ENCODE measurements around the gene PTN. TPM values are rescaled to one million over a fixed set of nuclear protein-coding genes. Genes with fewer than 3 reads are reported as not detected.
"Not testable (repeated sequence)": the region's sequence is repeated elsewhere in the genome, so short reads cannot be mapped to it uniquely, and the experiment has no call there.

PTN gene
- total and polyA plus RNA-seq, 5 donors from 2014 or later = 0.15 TPM; not detected in 4

GRCh38 chr7:137282043-137282442 is 61.5 kb downstream of the PTN start:
- Histone ChIP-seq H3K4me1 (ENCODE audit: control insufficient read depth, insufficient read depth, low read length, poor library complexity, severe bottlenecking) (no peaks in the 10 kb centered on the region), H3K36me3 (ENCODE audit: control insufficient read depth, insufficient read depth, low read length) (no peaks in the 10 kb centered on the region), H3K27me3 (ENCODE audit: control insufficient read depth, insufficient read depth, low read length) (no peaks in the 10 kb centered on the region), H3K27ac (ENCODE audit: insufficient read depth, low read length, poor library complexity, severe bottlenecking) (no peak overlapping the region), H3K9me3 (ENCODE audit: control insufficient read depth in 2 of 2, low read length in 2 of 2) (no peaks in the 10 kb centered on the region), H3K4me3 (ENCODE audit: low read depth, low read length) (no peak overlapping the region)
- Mint-ChIP-seq H3K36me3 (no peaks in the 10 kb centered on the region), H3K27ac (no peak overlapping the region), H3K27me3 (no peaks in the 10 kb centered on the region), H3K4me1 (no peaks in the 10 kb centered on the region), H3K4me3 (no peak overlapping the region), H3K9me3 (peaks cover 0 to 4% (median 3%) of the 10 kb centered on the region in 7 donors)
- DNase-seq (no peak), ATAC-seq (ENCODE audit: low read depth in 2 of 2) (no peak)

GRCh38 chr7:137276189-137276588 is 67.3 kb downstream of the PTN start:
- no peaks in the 10 kb centered on the region for H3K27me3 Mint-ChIP-seq
- H3K36me3 Mint-ChIP-seq = no peaks in the 10 kb centered on the region
- Histone ChIP-seq H3K27me3 (ENCODE audit: control insufficient read depth, insufficient read depth, low read length) (no peaks in the 10 kb centered on the region), H3K9me3 (ENCODE audit: control insufficient read depth in 2 of 2, low read length in 2 of 2) (no peaks in the 10 kb centered on the region), H3K27ac (ENCODE audit: insufficient read depth, low read length, poor library complexity, severe bottlenecking) (no peak overlapping the region), H3K4me3 (ENCODE audit: low read depth, low read length) (no peak overlapping the region), H3K4me1 (ENCODE audit: control insufficient read depth, insufficient read depth, low read length, poor library complexity, severe bottlenecking) (no peaks in the 10 kb centered on the region), H3K36me3 (ENCODE audit: control insufficient read depth, insufficient read depth, low read length) (no peaks in the 10 kb centered on the region)
- DNase-seq (no peak), ATAC-seq (ENCODE audit: low read depth in 2 of 2) (no peak)
- H3K27ac Mint-ChIP-seq = no peak overlapping the region
- H3K4me1 Mint-ChIP-seq = no peaks in the 10 kb centered on the region
- H3K4me3 Mint-ChIP-seq = peak overlapping the region in 1 of 4 donors; percentile 61
- H3K9me3 Mint-ChIP-seq = peaks cover 0 to 5% (median under 1%) of the 10 kb centered on the region in 7 donors

- Mint-ChIP-seq H3K27me3 (no peaks in the 10 kb centered on the region), H3K36me3 (no peaks in the 10 kb centered on the region), H3K4me3 (no peak overlapping the region), H3K27ac (no peak overlapping the region), H3K4me1 (no peaks in the 10 kb centered on the region), H3K9me3 (peaks cover 1 to 10% (median 5%) of the 10 kb centered on the region in 7 donors)
- Histone ChIP-seq H3K27ac (ENCODE audit: insufficient read depth, low read length, poor library complexity, severe bottlenecking) (no peak overlapping the region), H3K27me3 (ENCODE audit: control insufficient read depth, insufficient read depth, low read length) (no peaks in the 10 kb centered on the region), H3K4me3 (ENCODE audit: low read depth, low read length) (no peak overlapping the region), H3K36me3 (ENCODE audit: control insufficient read depth, insufficient read depth, low read length) (no peaks in the 10 kb centered on the region), H3K4me1 (ENCODE audit: control insufficient read depth, insufficient read depth, low read length, poor library complexity, severe bottlenecking) (no peaks in the 10 kb centered on the region), H3K9me3 (ENCODE audit: control insufficient read depth in 2 of 2, low read length in 2 of 2) (no peaks in the 10 kb centered on the region)
- DNase-seq (no peak), ATAC-seq (ENCODE audit: low read depth in 2 of 2) (no peak)
These were observed 71.3 kb downstream of the PTN start for GRCh38 chr7:137272249-137272648.

- no peaks in the 10 kb centered on the region for H3K36me3 ChIP-seq (ENCODE audit: control insufficient read depth, insufficient read depth, low read length)
- ATAC-seq (ENCODE audit: low read depth in 2 of 2) (no peak), DNase-seq (no peak)
- Mint-ChIP-seq H3K36me3 (no peaks in the 10 kb centered on the region), H3K27me3 (no peaks in the 10 kb centered on the region), H3K4me1 (no peaks in the 10 kb centered on the region), H3K9me3 (peaks cover 1 to 10% (median 5%) of the 10 kb centered on the region in 7 donors), H3K27ac (no peak overlapping the region), H3K4me3 (no peak overlapping the region)
- H3K9me3 ChIP-seq (ENCODE audit: control insufficient read depth in 2 of 2, low read length in 2 of 2) = no peaks in the 10 kb centered on the region
- H3K27me3 ChIP-seq (ENCODE audit: control insufficient read depth, insufficient read depth, low read length) = no peaks in the 10 kb centered on the region
- no peak overlapping the region for H3K4me3 ChIP-seq (ENCODE audit: low read depth, low read length)
- no peak overlapping the region for H3K27ac ChIP-seq (ENCODE audit: insufficient read depth, low read length, poor library complexity, severe bottlenecking)
- H3K4me1 ChIP-seq (ENCODE audit: control insufficient read depth, insufficient read depth, low read length, poor library complexity, severe bottlenecking) = no peaks in the 10 kb centered on the region
These were observed 74.3 kb downstream of the PTN start for GRCh38 chr7:137269240-137269639.

- not testable (repeated sequence) for ATAC-seq (ENCODE audit: low read depth in 2 of 2); H3K4me3 ChIP-seq (ENCODE audit: low read depth, low read length); H3K27me3 Mint-ChIP-seq; H3K36me3 Mint-ChIP-seq; H3K4me3 Mint-ChIP-seq; H3K27ac Mint-ChIP-seq; DNase-seq; H3K27ac ChIP-seq (ENCODE audit: insufficient read depth, low read length, poor library complexity, severe bottlenecking); H3K9me3 ChIP-seq (ENCODE audit: control insufficient read depth in 2 of 2, low read length in 2 of 2); H3K27me3 ChIP-seq (ENCODE audit: control insufficient read depth, insufficient read depth, low read length); H3K4me1 ChIP-seq (ENCODE audit: control insufficient read depth, insufficient read depth, low read length, poor library complexity, severe bottlenecking); H3K36me3 ChIP-seq (ENCODE audit: control insufficient read depth, insufficient read depth, low read length); H3K4me1 Mint-ChIP-seq
- peaks cover 3 to 10% (median 7%) of the 10 kb centered on the region in 7 donors for H3K9me3 Mint-ChIP-seq
These were observed 75.3 kb downstream of the PTN start for GRCh38 chr7:137268001-137268865.

- H3K4me1 ChIP-seq (ENCODE audit: control insufficient read depth, insufficient read depth, low read length, poor library complexity, severe bottlenecking) = no peaks in the 10 kb centered on the region
- H3K27me3 ChIP-seq (ENCODE audit: control insufficient read depth, insufficient read depth, low read length) = no peaks in the 10 kb centered on the region
- DNase-seq = no peak
- peaks cover 0 to 5% of the 10 kb centered on the region in 2 experiments for H3K9me3 ChIP-seq (ENCODE audit: control insufficient read depth in 2 of 2, low read length in 2 of 2)
- Mint-ChIP-seq H3K9me3 (peaks cover 3 to 10% (median 7%) of the 10 kb centered on the region in 7 donors), H3K27ac (no peak overlapping the region), H3K36me3 (no peaks in the 10 kb centered on the region), H3K27me3 (no peaks in the 10 kb centered on the region), H3K4me1 (no peaks in the 10 kb centered on the region), H3K4me3 (no peak overlapping the region)
- H3K4me3 ChIP-seq (ENCODE audit: low read depth, low read length) = no peak overlapping the region
- ATAC-seq (ENCODE audit: low read depth in 2 of 2) = no peak
- H3K27ac ChIP-seq (ENCODE audit: insufficient read depth, low read length, poor library complexity, severe bottlenecking) = no peak overlapping the region
- no peaks in the 10 kb centered on the region for H3K36me3 ChIP-seq (ENCODE audit: control insufficient read depth, insufficient read depth, low read length)
These were observed 76.8 kb downstream of the PTN start for GRCh38 chr7:137266764-137267163.

GRCh38 chr7:137265480-137265879 is 78.1 kb downstream of the PTN start:
- not testable (repeated sequence) for H3K36me3 Mint-ChIP-seq; H3K27ac Mint-ChIP-seq; H3K27me3 ChIP-seq (ENCODE audit: control insufficient read depth, insufficient read depth, low read length); H3K27ac ChIP-seq (ENCODE audit: insufficient read depth, low read length, poor library complexity, severe bottlenecking); H3K9me3 ChIP-seq (ENCODE audit: control insufficient read depth in 2 of 2, low read length in 2 of 2); H3K36me3 ChIP-seq (ENCODE audit: control insufficient read depth, insufficient read depth, low read length); H3K27me3 Mint-ChIP-seq; H3K4me3 Mint-ChIP-seq; H3K4me1 Mint-ChIP-seq; DNase-seq; H3K4me3 ChIP-seq (ENCODE audit: low read depth, low read length); ATAC-seq (ENCODE audit: low read depth in 2 of 2); H3K4me1 ChIP-seq (ENCODE audit: control insufficient read depth, insufficient read depth, low read length, poor library complexity, severe bottlenecking)
- H3K9me3 Mint-ChIP-seq = peaks cover 0 to 10% (median 7%) of the 10 kb centered on the region in 7 donors

- Histone ChIP-seq H3K36me3 (ENCODE audit: control insufficient read depth, insufficient read depth, low read length) (no peaks in the 10 kb centered on the region), H3K9me3 (ENCODE audit: control insufficient read depth in 2 of 2, low read length in 2 of 2) (peaks cover 0 to 5% of the 10 kb centered on the region in 2 experiments), H3K4me1 (ENCODE audit: control insufficient read depth, insufficient read depth, low read length, poor library complexity, severe bottlenecking) (no peaks in the 10 kb centered on the region), H3K27ac (ENCODE audit: insufficient read depth, low read length, poor library complexity, severe bottlenecking) (no peak overlapping the region), H3K4me3 (ENCODE audit: low read depth, low read length) (no peak overlapping the region), H3K27me3 (ENCODE audit: control insufficient read depth, insufficient read depth, low read length) (no peaks in the 10 kb centered on the region)
- Mint-ChIP-seq H3K36me3 (no peaks in the 10 kb centered on the region), H3K4me3 (no peak overlapping the region), H3K9me3 (peaks cover 0 to 7% (median 3%) of the 10 kb centered on the region in 7 donors), H3K4me1 (no peaks in the 10 kb centered on the region), H3K27ac (no peak overlapping the region), H3K27me3 (no peaks in the 10 kb centered on the region)
- DNase-seq = no peak
- no peak for ATAC-seq (ENCODE audit: low read depth in 2 of 2)
These were observed 80.9 kb downstream of the PTN start for GRCh38 chr7:137262599-137262998.

Data from CD4-positive, CD25-positive, alpha-beta regulatory T cell (primary cell).